Spleen (tissue), 11 donors: Measurements from ENCODE around the gene ITPK1. TPM values are rescaled to one million over a fixed set of nuclear protein-coding genes. Genes with fewer than 3 reads are reported as not detected.

Experiments used
- DNase-seq: peaks from one replicate; pipeline ENCODE4 v3.0.0-alpha.2; 2020
- H3K27ac ChIP-seq, 8 donors: fragments of 200-600 bp; sonication (generic) in 7 of 8; 1 replicate in 4 of 8; 2 replicates in 4 of 8; pipeline versions ENCODE4 v1.5.0 to v1.8.0; 2016 to 2021; ENCODE audit warnings: inconsistent platforms in 4 of 8, mild to moderate bottlenecking in 4 of 8, moderate library complexity in 1 of 8
- H3K27me3 ChIP-seq, 7 donors: fragments of 200-600 bp; sonication (generic) in 6 of 7; replicated peaks in 1 of 7; 1 replicate in 4 of 7; 2 replicates in 3 of 7; pipeline versions ENCODE4 v1.5.0 to v1.8.0; 2016 to 2021; ENCODE audit warnings: inconsistent platforms in 3 of 7, mild to moderate bottlenecking in 1 of 7
- H3K36me3 ChIP-seq, 6 donors: fragments of 200-600 bp; sonication (generic) in 5 of 6; 1 replicate in 4 of 6; 2 replicates in 2 of 6; pipeline versions ENCODE4 v1.5.0 to v1.8.0; 2016 to 2021; ENCODE audit warnings: inconsistent platforms in 2 of 6
- H3K4me1 ChIP-seq, 6 donors: fragments of 200-600 bp; sonication (generic) in 5 of 6; 1 replicate in 3 of 6; 2 replicates in 3 of 6; pipeline versions ENCODE4 v1.5.0 to v1.8.0; 2016 to 2021; ENCODE audit warnings: inconsistent platforms in 3 of 6
- H3K4me3 ChIP-seq, 8 donors: fragments of 200-600 bp; sonication (generic) in 7 of 8; 1 replicate in 4 of 8; 2 replicates in 4 of 8; pipeline versions ENCODE4 v1.5.0 to v1.8.0; 2016 to 2021; ENCODE audit warnings: inconsistent platforms in 4 of 8, mild to moderate bottlenecking in 4 of 8, moderate library complexity in 2 of 8
- H3K9me3 ChIP-seq, 8 donors: fragments of 200-600 bp; sonication (generic) in 7 of 8; 1 replicate in 4 of 8; 2 replicates in 4 of 8; pipeline versions ENCODE4 v1.5.0 to v1.8.0; 2016 to 2021; ENCODE audit warnings: inconsistent platforms in 4 of 8
- CTCF ChIP-seq, 11 experiments: fragments of 200-600 bp in 7 of 11; fragments of 450-650 bp in 4 of 11; sonication (generic) in 4 of 11; IDR thresholded peaks in 8 of 11; conservative IDR thresholded peaks in 3 of 11; 1 replicate in 7 of 11; 2 replicates in 4 of 11; pipeline versions ENCODE4 v1.4.0 to v1.8.0; 2016 to 2021; ENCODE audit warnings: antibody characterized with exemption in 11 of 11, inconsistent platforms in 4 of 11, mild to moderate bottlenecking in 1 of 11
- POLR2A ChIP-seq, 3 donors: fragments of 450-650 bp; IDR thresholded peaks; one replicate each; pipeline ENCODE4 v1.5.1; 2017; ENCODE audit warnings: antibody characterized with exemption in 3 of 3, mild to moderate bottlenecking in 1 of 3
- POLR2AphosphoS5 ChIP-seq, 3 donors: sonication (generic); formaldehyde crosslinking; IDR thresholded peaks; one replicate each; pipeline ENCODE4 v1.5.1; 2017; ENCODE audit warnings: antibody characterized with exemption in 3 of 3
- WGBS, 5 donors: extraction: QIAGEN DNeasy Blood & Tissue Kit in 3 of 5; methylation state at CpG; one replicate each; pipeline versions ENCODE4 v1.1.5 to v1.1.7; 2013 to 2018; 5-methylcytosine and 5-hydroxymethylcytosine counted together
- intact Hi-C: fragments of 100-400 bp; cut with DNase I; formaldehyde crosslinking; loops from one replicate; pipeline ENCODE4 v1.15.0; 2023; ENCODE audit warnings: low total_unique reads
- polyA plus RNA-seq, 3 donors: library from polyadenylated mRNA; stranded (reverse); fragments of 200-250 nt; gene quantifications; one replicate each; pipeline ENCODE4 v1.2.1, GENCODE V29; 2013
- total RNA-seq, 7 donors: library from RNA; depleted of rRNA in 3 of 7; stranded (reverse); fragments of >200 nt in 3 of 7; fragmentation: NEBNext Ultra II Directional in 4 of 7; extraction: Animal tissue kit (Norgen Biotek cat#: 25700) in 4 of 7; gene quantifications; one replicate each; pipeline versions ENCODE4 v1.1.0 to v1.2.1, GENCODE V29; 2016 to 2021
- donor health status: healthy with polysubstance abuse.
- donor health status: DM: no; HTN: no; CAD: no; lungs with moderate emphysema.
- donor health status: DM: no; HTN: no; CAD: no.
- donor health status: Bipolar disorder and iron deficiency.
- donor health status: healthy.
- donor health status: DM: no; HTN: no; CAD: no.
- donor health status: DM: yes; HTN: yes; CAD: no.

Gene ITPK1
- total and polyA plus RNA-seq, 10 donors, result 22.9 to 123 (median 68.0) TPM

GRCh38 chr14:92952481-92953298, 163.0 kb downstream of the ITPK1 start:
- H3K4me1 ChIP-seq, result peaks cover 0 to 16% (median 8%) of the 10 kb centered on the region in 6 donors

GRCh38 chr14:92951912-92952471, 163.7 kb downstream of the ITPK1 start:
- no peaks in the 10 kb centered on the region for H3K27me3 ChIP-seq
- no peak for TF ChIP-seq POLR2A (IDR thresholded peaks at IDR 0.05)
- peak; percentile 92 to 99 (median 96) for TF ChIP-seq CTCF (IDR thresholded peaks at IDR 0.05 in 8 of 11, conservative IDR thresholded peaks at IDR 0.05 in 3 of 11)
- TF ChIP-seq POLR2AphosphoS5 (IDR thresholded peaks at IDR 0.05), result peak; percentile 55 to 73 (median 68)
- H3K4me1 ChIP-seq, result peaks cover 0 to 16% (median 8%) of the 10 kb centered on the region in 6 donors
- peaks cover 0 to 100% (median 52%) of the 10 kb centered on the region in 6 donors for H3K36me3 ChIP-seq
- H3K4me3 ChIP-seq, result no peak overlapping the region
- 17 to 26% (median 23%) methylated on average over 17 to 18 of the region's 18 CpGs for WGBS, 5 donors
- intact Hi-C loops, result loop anchor here (2.0 kb wide), 1 partner anchor 187 kb away; no protein-coding TSS in a partner anchor
- no peaks in the 10 kb centered on the region for H3K9me3 ChIP-seq
- no peak overlapping the region for H3K27ac ChIP-seq
- DNase-seq, result peak; percentile 95

More at GRCh38 chr14:92952481-92953298, 163.0 kb downstream of the ITPK1 start:
- DNase-seq, result no peak
- Histone ChIP-seq H3K9me3 (no peaks in the 10 kb centered on the region), H3K27me3 (no peaks in the 10 kb centered on the region), H3K36me3 (peaks cover 0 to 100% (median 59%) of the 10 kb centered on the region in 6 donors), H3K27ac (no peak overlapping the region), H3K4me3 (no peak overlapping the region)
- 89 to 92% (median 91%) methylated on average over 27 to 32 of the region's 32 CpGs for WGBS, 5 donors
- TF ChIP-seq POLR2AphosphoS5 (IDR thresholded peaks at IDR 0.05), result no peak
- TF ChIP-seq POLR2A (IDR thresholded peaks at IDR 0.05), result no peak
- no peak for TF ChIP-seq CTCF (IDR thresholded peaks at IDR 0.05 in 8 of 11, conservative IDR thresholded peaks at IDR 0.05 in 3 of 11)
- intact Hi-C loops, result loop anchor here (2.0 kb wide), 1 partner anchor 186 kb away; no protein-coding TSS in a partner anchor

GRCh38 chr14:92951261-92951660, 164.5 kb downstream of the ITPK1 start:
- no peaks in the 10 kb centered on the region for H3K9me3 ChIP-seq
- 91 to 98% (median 94%) methylated on average over 5 to 7 of the region's 7 CpGs for WGBS, 5 donors
- peaks cover 0 to 100% (median 52%) of the 10 kb centered on the region in 6 donors for H3K36me3 ChIP-seq
- no peak overlapping the region for H3K27ac ChIP-seq
- intact Hi-C loops, result no loop called here
- H3K4me1 ChIP-seq, result peaks cover 0 to 16% (median 8%) of the 10 kb centered on the region in 6 donors
- no peak overlapping the region for H3K4me3 ChIP-seq
- H3K27me3 ChIP-seq, result no peaks in the 10 kb centered on the region
- TF ChIP-seq POLR2A (IDR thresholded peaks at IDR 0.05) (no peak), POLR2AphosphoS5 (IDR thresholded peaks at IDR 0.05) (no peak), CTCF (IDR thresholded peaks at IDR 0.05 in 8 of 11, conservative IDR thresholded peaks at IDR 0.05 in 3 of 11) (no peak)
- no peak for DNase-seq

GRCh38 chr14:92950773-92951172, 165.0 kb downstream of the ITPK1 start:
- Histone ChIP-seq H3K27ac (no peak overlapping the region), H3K36me3 (peaks cover 0 to 100% (median 54%) of the 10 kb centered on the region in 6 donors), H3K27me3 (no peaks in the 10 kb centered on the region), H3K9me3 (no peaks in the 10 kb centered on the region), H3K4me3 (no peak overlapping the region), H3K4me1 (peaks cover 0 to 16% (median 8%) of the 10 kb centered on the region in 6 donors)
- intact Hi-C loops, result no loop called here
- TF ChIP-seq POLR2A (IDR thresholded peaks at IDR 0.05) (no peak), POLR2AphosphoS5 (IDR thresholded peaks at IDR 0.05) (no peak), CTCF (IDR thresholded peaks at IDR 0.05 in 8 of 11, conservative IDR thresholded peaks at IDR 0.05 in 3 of 11) (no peak)
- DNase-seq, result no peak
- WGBS, 5 donors, result 82 to 94% (median 90%) methylated on average over 6 of the region's 6 CpGs
